GM21576 (cell line): ENCODE data around the gene KIF26B.

ENCODE experiments used
- ATAC-seq: cut with Tn5 transposase; IDR thresholded peaks from one replicate; pipeline ENCODE4 v1.9.1; 2021; ENCODE audit warnings: mild to moderate bottlenecking, moderate library complexity; ENCODE audit not compliant: unreplicated experiment

Gene KIF26B

DNA sequence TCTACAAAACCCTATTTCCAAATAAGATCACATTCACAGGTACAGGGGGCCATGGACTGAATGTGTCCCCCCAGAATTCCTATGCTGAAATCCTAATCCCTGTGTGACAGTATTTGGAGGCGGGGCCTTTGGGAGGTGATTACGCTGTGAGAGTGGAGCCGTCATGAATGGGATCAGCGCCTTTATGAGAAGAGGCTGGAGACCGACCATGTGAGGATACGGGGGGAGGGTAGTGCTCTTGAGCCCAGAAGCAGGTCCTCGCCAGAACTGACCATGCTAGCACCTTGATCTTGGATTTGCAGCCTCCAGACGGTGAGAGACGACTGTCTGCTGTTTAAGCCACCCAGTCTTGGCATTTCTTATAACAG lies 23.8 kb upstream of the KIF26B start:
- no peak for ATAC-seq

DNA sequence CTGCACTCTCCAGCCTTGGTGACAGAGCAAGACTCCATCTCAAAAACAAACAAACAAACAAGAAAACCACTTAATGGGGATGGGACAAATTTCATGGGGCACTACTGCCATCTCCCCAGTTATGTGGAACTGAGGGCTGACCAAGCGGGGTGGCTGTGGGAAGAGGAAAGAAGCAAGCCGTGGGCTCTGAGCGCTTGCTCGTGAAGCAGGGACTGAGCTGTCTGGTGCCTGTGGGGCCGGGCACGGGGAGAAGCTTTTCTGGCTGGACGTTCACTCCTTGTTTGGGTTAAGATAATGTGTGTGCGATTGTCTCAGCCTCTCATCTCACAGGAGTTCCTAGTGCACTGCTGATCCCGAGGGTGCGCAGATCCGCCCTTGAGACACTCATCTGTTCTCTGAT lies 22.0 kb upstream of the KIF26B start:
- no peak for ATAC-seq

DNA sequence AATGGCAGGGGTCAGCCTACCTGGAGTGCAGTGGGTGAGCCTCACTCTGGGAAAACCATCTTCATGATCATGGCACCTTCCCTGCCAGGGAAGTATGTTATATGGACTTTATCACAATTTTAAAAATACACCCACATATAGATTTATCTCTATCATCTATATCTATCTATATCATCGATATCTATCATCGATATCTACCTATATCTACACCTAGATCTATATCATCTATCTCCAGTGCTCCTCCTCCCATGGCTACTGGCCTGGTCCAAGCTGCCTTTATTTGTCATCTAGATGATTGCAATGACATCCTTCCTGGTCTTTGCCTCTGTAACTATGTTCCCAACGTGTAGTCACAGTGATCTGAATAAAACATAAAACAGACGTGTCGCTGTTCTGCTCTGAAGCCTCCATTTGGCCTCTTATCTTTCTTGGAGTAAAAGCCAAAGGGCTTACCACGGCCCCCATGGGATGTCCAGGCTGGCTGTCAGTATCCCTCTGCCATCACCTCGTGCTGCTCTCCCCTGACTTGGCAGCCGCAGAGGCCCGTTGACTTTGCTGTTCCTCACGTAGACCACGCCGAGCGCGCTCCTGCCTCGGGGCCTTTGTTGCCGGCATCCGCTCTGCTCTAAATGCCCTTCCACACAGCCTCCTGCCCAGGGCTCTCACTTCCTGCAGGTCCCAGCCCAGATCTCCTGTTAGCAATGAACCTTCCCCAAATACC lies 20.6 kb upstream of the KIF26B start:
- no peak for ATAC-seq

GRCh38 chr1:245142171-245142798 lies 12.5 kb upstream of the KIF26B start:
- ATAC-seq: no peak

- no peak for ATAC-seq
Measured at GRCh38 chr1:245142976-245143375, 11.8 kb upstream of the KIF26B start.

DNA sequence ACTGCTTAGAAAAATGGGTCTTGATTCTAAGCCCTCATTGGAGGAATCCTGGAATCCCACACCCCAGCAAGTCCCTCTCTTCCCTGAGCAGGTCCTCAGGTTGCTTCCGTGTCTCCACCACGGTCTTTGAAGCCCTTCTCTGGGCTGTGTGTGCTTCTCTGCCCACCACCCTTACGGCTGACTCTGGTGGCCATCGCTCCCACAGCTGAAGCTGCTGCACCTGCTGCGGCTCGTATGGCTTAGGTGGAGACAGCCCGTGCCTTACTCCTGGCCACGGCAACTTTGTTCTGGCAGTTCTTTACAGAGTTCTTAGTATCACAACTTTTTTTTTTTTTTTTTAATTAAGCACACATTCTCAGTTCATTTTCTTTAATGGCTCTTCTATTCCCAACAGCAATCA lies 10.9 kb upstream of the KIF26B start:
- ATAC-seq: no peak

GRCh38 chr1:245148069-245148468 lies 6.7 kb upstream of the KIF26B start:
- no peak for ATAC-seq

DNA sequence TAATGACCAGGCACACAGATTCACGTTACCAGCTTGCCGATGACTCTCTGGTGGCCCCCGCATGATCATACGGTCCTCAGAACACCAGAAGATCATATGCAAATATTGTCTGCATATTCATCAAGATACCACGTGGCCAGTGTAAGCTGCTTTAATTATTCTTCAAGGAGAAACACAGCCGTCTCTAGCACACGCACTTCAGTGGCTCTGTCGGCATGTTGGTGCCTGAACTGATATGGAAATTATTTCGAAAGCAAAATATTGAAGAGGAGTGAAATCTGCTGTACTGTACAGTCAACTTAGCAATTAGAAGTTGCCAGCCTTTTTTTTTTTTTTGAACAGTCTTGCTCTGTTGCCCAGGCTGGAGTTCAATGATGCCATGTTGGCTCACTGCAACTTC lies 5.9 kb upstream of the KIF26B start:
- ATAC-seq: no peak

GRCh38 chr1:245153081-245153551 lies 1.7 kb upstream of the KIF26B start:
- ATAC-seq: no peak

- no peak for ATAC-seq
Measured at GRCh38 chr1:245153552-245154428, 995 bp upstream of the KIF26B start.

DNA sequence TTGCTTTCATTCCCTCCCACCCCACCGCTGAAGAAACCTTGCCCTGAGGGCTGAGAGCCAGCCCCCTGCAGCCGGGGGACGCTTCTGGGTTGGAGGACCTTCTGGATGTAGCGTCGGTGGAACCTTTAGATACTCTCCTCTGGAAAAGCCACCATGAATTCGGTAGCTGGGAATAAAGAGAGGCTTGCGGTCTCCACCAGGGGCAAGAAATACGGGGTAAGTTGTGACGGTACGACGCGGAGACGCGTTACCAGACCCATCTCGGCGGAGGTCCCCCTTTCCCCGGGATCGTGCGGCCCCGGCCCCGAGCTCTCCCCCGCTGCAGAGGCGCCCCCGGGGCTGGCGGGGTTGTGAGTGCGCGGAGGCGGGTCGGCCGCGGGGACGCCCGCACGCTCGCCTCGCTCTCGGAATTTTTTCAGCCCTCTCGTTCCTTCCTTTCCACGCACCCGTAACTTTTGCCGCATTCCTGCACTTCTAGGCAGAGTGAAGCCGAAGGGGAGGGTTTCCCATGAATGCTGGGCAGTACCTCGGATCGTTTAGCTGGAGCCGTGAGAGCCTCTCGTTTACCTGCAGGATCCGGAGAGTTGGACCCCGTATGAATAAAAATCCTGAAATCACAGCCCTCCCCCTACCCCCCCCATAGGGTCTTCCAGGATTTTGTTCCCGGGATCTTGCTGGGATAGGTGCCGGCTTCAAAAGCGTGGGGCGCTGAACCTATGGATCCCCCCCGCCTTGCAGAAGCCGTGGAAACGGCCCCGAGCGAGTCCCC lies 671 bp downstream of the KIF26B start:
- ATAC-seq: no peak

DNA sequence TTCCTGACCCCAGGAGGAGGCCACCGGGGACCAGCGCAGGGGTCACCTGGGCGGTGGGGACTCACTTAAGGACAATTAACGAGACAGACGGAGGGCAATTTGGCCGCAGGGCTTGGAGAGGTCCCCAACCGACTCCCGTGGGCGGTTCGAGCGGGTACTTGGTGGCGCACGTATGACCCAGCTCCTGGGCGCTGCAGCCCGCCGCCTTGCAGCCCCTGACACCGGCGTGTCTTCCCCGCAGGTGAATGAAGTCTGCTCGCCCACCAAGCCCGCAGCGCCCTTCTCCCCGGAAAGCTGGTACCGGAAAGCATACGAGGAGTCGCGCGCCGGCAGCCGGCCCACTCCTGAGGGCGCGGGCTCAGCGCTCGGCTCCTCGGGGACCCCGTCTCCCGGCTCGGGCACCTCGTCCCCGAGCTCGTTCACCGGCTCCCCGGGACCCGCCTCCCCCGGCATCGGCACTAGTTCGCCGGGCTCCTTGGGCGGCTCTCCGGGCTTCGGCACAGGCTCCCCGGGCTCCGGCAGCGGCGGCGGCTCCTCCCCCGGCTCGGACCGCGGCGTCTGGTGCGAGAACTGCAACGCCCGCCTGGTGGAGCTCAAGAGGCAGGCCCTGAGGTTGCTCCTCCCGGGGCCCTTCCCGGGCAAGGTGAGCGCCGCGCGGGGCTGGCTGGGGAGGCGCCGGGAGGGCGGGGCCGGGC lies 1.4 kb downstream of the KIF26B start:
- ATAC-seq: peak; percentile 94

- no peak for ATAC-seq
Measured at GRCh38 chr1:245156736-245157505, 2.1 kb downstream of the KIF26B start.

DNA sequence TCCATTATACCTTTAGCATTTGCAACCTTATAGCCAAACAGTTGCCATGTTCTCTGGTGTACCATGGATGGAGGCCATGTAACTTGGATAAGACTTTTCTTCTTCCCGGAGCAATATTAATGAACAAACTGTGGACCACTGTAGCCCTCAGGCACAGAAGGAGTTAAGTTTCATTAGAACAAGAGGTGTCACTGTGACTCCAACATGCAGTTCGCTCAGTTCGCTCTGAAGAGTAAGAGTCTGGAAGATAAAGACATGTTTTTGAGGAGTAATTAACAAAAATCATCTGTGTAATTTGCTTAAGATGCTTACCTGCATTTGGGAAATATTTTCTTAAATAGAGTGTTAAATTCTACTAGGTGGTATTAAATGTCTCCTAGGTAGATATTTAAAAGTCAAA lies 4.1 kb downstream of the KIF26B start:
- no peak for ATAC-seq

GRCh38 chr1:245160288-245160687 lies 5.5 kb downstream of the KIF26B start:
- no peak for ATAC-seq

GRCh38 chr1:245160741-245161400 lies 6.1 kb downstream of the KIF26B start:
- no peak for ATAC-seq

DNA sequence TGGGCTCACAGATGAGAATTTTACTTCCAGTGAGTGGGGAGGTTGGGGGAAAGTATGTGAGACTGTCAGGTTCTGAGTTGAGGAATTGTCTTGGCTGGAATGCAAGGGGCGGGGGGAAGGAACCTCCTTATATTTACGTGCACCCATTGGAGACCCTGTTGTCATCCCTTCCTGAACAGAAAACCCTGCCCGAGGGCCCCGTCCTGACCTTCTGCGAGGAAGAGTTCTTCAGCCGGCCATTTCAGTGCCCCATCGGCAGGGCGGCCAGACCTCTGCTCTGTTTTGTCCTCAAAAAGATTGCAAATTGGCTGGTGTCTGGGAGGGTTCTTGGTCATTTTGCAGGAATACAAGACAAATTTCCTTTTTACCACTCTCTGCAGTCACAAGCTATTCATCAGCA lies 7.1 kb downstream of the KIF26B start:
- ATAC-seq: no peak

DNA sequence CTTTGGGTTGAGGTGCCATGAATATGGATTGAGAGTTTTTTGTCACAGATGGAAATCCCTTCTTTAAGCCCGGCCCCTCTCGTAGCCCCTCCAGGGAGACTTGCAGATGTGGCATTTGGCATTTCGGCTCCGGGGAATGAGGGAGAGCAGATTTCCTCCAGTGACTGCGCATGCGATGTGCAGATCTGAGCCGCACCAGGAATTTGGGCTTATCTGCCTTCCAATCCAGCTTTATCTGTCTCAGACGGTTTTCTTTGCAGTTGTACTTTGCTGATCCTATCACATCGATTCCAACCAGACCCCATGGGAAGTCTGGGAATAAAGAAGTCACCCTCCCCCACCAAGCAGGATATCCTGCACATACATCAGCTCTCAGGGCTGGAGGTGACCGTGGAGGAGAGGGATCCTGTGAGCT lies 11.7 kb downstream of the KIF26B start:
- ATAC-seq: no peak

GRCh38 chr1:245168086-245168485 lies 13.3 kb downstream of the KIF26B start:
- no peak for ATAC-seq
